HG03432 (cell line): ENCODE data around the gene ZZZ3.
"Not testable (repeated sequence)": the region's sequence is repeated elsewhere in the genome, so short reads cannot be mapped to it uniquely, and the experiment has no call there.

Experiments used
- ATAC-seq: cut with Tn5 transposase; IDR thresholded peaks from one replicate; pipeline ENCODE4 v1.9.1; 2021; ENCODE audit warnings: mild to moderate bottlenecking, moderate library complexity; ENCODE audit not compliant: unreplicated experiment

ZZZ3 gene

DNA sequence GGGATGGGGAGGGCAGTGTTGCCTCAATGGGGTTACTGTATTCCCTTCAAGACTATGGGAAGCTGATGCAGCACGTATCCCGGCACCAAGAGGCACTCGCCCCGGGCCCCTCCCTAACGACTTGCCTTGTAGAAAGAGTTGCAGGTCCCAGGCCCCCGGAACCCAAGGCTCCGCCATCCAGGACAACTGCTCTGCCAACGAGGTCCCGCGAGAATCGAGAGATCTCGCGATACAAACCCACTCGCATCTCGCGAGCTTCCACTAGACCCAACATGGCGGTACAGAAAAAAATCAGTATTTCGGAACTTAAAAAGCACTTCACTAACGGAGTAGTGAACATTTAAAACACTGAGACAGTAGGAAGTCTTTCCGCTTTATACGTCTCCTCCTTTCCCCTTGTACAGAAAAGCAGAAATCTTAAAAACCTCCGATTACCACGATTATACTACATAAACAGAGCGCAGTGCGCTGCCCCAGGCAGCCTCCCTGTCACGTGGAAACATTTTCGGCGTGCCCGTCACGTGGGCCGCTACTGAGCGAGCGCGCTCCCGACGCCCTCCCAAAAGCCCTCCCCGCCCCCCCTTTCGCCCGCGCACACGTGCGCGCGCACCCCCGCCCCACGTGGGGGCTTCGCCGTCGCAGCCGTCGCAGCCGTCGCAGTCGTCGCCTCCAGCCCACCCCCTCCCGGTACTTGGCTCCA is at the start of gene ZZZ3:
Gene ZZZ3, minus strand, starts transcription at position 199 of the 700 bp plus-strand sequence. CDS start 49,304 bp downstream, outside the sequence.
- peak; percentile 77 for ATAC-seq

DNA sequence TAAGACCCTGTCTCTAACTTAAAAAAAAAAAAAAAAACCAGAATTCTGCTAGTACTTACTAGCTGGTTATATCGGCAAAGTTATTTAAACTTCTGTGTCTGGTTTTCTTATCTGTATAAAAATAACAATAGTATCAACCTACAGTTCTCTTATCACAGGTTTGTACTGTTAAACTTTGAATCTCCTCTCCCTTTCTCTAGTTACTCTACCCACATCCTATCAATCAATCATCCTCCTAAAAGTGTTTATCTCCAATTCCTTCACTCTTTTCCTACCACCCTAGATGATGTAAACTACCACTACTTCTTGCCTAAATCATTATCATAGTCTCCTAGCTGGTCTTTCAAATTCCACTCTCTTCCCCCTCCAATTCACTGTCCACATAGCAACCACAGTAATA is 49.6 kb upstream of the ZZZ3 start:
- no peak for ATAC-seq

DNA sequence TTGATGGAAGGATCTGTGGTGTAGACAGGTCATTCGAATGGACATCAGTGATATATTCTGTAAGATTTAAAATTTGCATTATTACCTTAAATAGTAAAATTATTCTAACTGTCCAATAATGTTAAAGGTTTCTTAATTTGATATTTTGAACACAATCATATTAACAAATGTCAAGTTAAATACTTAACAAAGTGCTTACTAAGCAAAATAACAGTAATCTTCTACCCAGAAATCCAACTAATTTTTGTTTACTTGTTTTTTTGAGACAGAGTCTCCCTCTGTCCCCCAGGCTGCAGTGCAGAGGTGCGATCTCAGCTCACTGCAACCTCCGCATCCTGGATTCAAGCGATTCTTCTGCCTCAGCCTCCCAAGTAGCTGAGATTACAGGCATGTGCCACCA is 43.2 kb upstream of the ZZZ3 start:
- no peak for ATAC-seq

DNA sequence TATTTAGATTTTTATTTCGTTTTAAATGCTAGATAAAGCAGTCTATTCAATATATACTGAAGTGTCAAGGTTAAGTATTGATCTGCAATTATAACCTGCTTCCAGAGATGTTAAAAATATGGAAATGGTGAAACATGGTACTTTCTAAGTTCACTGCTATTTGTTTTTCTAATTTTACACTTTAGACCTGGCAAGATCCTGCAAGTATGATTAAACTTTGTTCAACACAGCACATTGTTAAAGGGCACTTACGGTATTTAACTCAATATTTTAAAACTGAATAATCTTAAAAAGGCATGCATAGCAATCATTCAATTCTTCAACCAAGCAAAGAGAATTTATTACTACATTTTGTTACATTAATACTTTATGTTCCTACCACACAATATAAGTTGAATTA is 35.7 kb upstream of the ZZZ3 start:
- no peak for ATAC-seq

DNA sequence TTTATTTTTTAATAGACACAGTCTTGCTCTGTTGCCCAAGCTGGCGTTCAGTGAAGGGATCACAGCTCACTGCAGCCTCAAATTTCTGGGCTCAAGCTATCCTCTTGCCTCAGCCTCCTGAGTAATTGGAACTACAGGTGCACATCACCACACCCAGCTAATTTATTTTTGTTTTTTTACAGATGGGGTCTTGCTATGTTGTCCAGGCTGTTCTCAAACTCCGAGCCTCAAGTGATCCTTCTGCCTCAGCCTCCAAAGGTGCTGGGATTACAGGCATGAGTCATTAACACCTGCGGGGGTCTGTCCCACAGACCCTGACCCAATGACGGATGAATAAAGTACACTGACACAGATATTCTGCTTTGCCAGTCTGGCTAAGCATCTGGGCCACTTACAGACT is 33.6 kb upstream of the ZZZ3 start:
- no peak for ATAC-seq

DNA sequence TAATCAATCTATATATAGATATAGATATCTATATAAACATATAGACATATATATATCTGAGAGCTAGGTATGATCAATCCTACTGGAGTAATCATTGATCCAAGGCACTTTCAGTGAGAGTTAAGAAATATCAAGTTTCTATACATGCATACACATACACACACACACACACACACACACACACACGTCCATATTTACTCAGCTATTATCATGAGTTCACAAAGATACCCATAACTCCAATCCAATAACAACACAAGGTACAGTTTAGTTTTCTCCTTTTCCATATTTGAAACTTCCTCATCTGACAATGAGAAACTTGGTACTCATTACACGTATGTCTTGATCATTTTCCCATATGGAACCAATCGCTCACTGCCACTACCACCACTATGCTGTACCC is 27.3 kb upstream of the ZZZ3 start:
- no peak for ATAC-seq

DNA sequence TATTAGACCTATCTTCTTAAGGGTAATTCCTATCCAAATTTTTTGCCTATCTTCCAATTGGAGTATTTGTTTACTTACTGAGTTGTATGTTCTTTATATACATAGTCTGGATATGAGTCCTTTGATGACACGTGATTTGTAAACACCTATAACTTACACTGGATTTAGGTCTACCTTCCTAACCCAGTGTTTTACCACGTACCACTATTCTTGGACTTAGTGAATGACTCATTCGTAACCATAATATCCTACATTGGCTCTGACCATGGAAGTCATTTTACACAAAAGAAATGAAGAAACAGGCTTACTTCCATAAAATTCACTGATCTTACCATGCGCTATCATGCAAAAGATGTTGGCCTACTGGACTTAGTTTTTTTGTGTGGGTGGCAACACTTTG is 23.9 kb upstream of the ZZZ3 start:
- no peak for ATAC-seq

DNA sequence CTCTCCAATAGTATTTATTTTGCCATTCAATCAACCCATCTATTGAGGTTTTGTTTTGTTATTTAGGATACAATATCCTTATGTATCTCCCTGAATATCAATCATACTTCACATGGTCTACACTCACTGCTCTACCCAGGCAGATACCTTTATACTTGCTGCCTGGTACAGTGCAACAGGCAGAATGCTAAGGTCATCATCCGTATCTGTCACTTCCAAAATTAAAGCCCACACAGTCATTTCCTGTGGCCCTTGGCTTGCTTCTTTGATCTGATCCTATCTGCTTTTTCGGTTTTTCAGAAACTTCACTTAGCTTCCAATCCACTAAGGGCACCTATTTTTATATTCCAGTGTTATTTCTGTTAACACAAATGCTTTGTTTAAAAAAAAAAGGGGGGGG is 22.3 kb upstream of the ZZZ3 start:
- no peak for ATAC-seq

DNA sequence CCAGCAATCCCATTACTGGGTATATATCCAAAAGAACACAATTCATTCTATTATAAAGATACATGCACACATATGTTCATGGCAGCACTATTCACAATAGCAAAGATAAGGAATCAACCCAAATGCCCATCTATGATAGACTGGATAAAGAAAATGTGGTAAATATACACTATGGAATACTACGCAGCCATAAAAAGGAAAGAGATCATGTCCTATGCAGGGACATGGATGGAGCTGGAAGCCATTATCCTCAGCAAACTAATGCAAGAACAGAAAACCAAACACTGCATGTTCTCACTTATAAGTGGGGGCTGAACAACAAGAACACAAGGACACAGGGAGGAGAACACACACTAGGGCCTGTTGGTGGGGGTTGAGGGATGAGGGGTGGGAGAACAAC is 17.2 kb upstream of the ZZZ3 start:
- ATAC-seq = not testable (repeated sequence)

DNA sequence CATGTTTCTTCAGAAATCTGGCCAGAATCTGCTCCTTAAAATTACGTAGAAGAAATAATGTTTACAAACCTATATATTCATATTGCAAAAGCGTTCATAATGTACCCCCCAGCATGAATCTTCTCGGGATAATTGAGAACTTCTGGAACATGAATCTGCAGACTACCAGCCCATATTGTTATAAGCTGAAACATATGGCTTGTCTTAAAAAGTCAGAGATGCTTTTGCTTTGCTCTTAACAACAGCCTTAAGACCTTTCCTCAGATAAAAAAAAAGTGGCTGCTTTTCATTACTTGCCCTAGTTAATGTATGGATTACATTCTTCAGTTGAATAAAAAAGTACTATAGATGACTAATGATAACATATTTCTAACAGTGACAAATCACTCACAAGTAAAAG is 15.0 kb upstream of the ZZZ3 start:
- no peak for ATAC-seq

DNA sequence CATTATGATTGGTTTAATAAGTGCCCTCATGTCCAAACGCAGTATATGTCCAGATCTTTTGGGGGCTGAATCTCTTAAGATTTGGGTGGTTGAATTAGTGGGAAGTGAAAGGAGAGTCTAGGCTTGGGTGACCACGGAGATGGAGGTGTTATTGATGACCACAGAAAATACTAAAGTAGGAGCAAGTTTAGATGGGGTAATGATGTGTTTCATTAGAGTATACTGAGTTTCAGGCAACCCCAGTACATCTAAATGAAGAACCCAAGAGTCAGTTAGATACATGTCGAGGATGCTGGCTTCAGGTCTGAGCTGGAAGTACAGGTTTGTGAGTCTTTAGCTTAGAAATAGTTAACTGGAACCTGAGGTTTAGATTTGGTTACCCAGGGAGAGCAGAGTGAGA is 6.5 kb upstream of the ZZZ3 start:
- no peak for ATAC-seq

DNA sequence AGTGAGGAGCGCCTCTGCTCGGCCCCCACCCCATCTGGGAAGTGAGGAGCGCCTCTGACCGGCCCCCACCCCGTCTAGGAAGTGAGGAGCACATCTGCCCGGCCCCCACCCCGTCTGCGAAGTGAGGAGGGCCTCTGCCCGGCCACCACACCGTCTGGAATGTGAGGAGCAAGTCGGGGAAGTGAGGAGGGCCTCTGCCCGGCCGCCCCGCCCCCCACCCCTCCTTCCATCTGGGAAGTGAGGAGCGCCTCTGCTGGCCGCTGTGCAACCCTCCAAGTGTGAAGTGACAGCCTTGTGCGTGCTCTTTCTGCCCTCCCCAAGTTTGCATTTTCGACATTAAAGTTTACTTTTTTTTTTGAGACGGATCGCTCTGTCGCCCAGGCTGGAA is 5.1 kb upstream of the ZZZ3 start:
- ATAC-seq = no peak

DNA sequence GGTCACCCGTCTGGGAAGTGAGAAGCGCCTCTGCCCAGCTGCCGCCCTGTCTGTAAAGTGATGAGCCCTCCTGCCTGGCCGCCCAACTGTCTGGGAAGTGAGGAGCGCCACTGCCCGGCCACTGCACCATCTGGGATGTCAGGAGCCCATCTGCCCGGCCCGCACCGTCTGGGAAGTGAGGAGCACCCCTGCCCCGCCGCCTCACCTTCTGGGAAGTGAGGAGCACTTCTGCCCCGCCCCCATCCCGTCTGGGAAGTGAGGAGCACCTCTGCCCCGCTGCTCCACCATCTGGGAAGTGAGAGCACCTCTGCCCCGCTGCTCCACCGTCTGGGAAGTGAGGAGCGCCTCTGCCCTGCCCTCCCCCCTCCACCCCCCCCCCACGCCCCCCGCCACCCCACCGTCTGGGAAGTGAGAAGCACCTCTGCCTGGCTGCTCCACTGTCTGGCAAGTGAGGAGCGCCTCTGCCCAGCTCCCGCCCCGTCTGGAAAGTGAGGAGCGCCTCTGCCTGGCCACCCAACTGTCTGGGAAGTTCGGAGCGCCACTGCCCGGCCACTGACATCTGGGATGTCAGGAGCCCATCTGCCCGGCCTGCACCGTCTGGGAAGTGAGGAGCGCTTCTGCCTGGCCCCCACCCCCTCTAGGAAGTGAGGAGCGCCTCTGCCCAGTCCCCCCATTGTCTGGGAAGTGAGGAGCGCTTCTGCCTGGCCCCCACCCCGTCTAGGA is 4.5 kb upstream of the ZZZ3 start:
- no peak for ATAC-seq

DNA sequence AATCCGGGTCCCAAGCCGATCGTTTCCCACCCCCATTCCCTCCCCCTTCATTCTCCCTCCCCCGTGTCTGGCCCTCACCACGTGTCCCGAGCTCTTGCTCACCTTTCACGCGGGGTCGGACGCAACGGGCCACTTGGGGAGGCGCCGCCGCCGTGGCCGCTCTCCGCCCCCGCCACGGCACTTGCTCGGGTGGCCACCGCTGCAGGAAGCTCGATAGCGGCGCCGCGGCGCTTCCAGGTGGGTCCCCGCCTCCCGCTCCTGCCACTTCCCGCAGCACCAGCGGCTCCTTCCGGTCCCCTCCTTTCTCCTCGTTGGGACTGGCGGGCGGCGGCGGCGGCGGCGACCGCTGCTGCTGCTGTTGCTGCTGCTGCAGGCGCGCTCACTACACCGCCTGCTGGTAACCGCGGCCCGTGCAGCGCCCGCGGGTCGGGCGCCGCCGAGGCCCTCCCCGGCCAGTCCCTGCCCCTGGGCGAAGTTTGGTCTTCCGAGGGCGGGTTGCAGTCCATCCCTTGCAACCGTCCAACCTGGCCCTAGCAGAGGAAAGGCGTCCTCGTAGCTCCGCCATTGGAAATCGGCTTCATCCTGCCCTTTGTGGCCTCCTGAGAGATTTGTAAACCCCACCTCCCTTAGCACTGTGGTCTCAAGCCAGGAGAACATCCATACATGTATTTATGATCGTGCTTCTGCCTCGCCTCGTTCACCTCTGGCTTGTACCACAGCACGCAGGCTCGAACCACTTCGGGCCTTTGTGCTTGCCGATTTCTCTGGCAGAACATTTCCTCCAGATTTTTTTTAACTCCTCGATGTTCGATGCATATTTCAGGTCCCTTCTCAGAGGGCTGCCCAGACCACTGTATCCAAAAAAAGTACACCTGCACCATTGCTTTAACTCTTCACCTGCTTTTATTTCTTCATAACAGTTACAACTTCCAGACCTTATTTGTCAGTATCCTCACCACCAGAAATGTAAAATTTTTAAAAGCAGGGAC is 996 bp upstream of the ZZZ3 start:
- ATAC-seq = peak; percentile 82

DNA sequence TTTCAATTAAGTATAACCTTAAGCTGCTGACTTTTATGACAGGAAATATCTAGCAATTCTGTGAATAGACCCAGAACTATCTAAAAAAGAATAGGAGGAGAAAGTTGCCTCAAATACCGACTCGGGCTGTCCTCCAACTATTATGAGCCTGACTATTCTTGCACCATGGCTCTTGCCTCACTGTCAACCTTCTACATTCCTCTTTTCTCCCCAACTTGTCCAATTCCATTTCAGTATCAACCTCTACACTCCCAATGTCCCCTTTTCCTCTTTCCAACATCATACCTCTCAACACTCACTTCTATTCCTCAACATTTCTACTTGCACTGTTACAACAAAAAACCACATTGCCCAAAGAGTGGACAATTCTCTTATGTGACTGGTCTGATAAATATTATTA is 2.3 kb downstream of the ZZZ3 start:
- ATAC-seq = no peak

DNA sequence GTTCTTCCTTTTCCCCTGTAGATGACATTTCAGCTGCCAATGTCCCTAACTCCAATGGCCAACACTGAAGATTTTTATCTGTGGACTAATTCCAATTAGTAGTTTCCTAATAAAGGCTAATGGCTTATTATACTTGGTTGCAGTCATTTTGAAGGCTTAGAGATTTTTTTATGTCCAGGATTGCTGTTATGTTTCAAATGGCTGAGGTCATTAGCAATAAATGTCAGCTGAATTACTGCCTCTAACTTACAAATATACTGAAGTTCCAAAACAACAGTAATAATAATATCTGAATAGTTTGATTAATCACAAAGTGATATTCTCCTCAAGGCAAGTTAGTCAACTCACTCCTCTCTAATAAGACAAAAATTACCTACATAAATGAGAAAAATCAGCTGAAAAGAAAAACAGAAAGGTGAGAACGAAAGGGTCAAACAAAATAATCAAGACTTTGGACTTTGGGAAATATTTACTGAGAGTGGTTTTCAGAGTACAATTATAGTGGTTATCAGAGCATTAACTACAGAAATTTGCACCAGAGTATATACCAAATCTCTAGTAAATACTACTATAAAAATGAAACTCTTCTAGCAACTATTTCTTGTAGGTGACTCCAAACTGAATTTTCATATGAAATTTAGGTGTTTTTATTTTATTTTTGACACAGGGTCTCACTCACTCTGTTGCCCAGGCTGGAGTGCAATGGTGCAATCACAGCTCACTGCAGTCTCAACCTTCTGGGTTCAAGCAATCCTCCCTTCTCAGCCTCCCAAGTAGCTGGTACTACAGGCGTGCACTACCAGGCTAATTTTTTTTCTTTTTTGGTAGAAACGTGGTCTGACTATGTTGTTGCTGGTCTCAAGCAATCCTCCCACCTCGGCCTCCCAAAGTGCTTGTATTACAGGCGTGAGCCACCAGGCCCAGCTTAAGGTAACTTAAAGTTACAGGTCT is 3.5 kb downstream of the ZZZ3 start:
- no peak for ATAC-seq

DNA sequence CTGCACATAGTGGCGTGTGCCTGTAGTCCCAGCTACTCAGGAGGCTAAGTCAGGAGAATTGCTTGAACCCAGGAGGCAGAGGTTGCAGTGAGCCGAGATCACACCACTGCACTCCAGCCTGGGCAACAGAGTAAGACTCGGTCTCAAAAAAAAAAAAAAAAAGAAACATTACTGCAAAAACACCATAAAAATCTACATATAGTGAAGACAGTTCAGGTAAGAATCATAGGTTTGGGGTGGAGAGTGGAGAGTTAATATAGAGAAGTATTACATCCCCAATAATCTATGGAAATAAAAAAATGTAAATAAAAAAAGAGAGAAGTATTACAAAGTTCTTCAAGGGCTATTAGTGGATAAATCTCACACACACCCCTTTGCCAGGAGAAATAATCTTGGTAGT is 7.7 kb downstream of the ZZZ3 start:
- ATAC-seq = not testable (repeated sequence)

DNA sequence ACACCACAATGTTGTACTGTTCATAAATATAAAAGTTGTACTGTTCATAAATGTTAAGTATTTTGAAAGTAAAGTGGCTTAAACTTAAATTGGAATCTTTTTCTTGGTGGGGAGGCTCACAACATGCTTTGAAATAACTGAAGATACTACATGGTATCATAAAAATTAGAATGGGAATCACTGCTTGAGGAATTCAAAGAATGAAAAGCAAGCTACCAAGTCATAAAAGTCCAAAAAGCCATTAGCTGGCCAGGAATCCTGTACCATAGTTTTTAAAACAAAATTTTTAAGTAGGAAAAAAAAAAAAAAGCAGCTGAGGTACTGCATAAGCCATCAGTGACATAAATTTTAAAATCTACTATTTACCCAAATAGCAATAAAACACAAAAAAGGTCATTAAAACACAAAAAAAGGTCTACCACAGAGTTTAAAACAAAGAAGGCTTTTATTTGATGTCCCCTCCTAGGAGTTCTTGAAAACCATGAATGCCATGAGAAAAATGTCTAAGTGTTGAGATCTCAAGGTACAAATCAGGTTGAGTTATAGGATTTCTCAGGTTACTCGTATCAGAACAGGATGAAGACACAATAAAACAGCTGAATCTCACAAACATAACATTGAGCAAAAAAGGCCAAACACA is 8.6 kb downstream of the ZZZ3 start:
- no peak for ATAC-seq

DNA sequence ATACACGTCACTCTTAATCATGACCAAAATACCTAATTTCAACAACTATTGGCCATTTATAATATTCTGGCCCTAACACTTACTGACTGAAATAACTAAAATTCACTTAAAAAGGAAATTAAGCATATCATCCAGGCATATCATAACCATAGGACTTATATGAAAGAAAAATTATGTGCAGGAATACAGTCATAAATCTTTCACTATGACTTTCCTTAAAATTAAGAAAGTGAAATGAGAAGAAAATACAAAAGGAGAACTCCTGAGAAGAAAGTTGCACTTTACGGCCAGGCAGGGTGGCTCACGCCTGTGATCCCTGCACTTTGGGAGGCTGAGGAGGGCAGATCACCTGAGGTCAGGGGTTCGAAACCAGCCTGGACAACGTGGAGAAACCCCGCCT is 9.4 kb downstream of the ZZZ3 start:
- no peak for ATAC-seq

DNA sequence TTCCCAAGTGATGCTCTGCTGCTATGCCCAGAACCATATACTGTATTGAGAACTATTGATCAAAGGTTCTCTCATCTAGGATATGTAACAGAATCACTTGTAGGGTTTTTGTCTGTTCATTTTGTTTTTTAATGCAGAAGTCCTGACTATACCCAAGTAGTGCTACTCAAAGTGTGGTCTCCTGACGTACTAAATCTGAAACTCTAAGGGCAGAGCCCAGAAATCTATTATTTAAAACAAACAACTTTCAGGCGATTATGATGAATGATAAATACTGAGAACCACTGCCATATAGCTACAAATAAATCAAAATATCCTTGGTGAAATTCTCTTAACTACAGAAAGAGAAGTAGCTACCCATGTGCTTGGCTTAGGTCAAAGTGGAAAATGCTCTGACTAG is 10.1 kb downstream of the ZZZ3 start:
- ATAC-seq = peak; percentile 46
